HG02884 (cell line): ENCODE measurements around the gene CCDC40.
"Not testable (repeated sequence)": the region's sequence is repeated elsewhere in the genome, so short reads cannot be mapped to it uniquely, and the experiment has no call there.

ENCODE experiments used
- ATAC-seq: cut with Tn5 transposase; IDR thresholded peaks from one replicate; pipeline ENCODE4 v1.9.1; 2021; ENCODE audit warnings: mild to moderate bottlenecking, moderate library complexity; ENCODE audit not compliant: unreplicated experiment

Gene CCDC40

DNA sequence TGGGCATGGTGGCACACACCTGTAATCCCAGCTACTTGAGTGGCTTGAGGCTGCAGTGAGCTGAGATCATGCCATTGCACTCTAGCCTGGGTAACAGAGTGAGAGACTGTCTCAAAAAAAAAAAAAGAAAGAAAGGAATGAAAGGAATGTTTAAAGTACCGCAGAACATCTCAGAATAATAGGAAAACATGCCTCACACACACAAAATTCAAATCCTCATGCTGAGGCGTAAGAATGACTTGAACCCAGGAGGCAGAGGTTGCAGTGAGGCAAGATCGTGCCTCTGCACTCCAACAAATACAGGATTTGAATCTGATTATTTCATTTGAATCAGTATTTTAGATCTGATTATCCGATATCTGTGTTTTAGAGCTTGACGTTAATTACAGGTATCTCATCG lies 43.6 kb downstream of the CCDC40 start:
- ATAC-seq: no peak

DNA sequence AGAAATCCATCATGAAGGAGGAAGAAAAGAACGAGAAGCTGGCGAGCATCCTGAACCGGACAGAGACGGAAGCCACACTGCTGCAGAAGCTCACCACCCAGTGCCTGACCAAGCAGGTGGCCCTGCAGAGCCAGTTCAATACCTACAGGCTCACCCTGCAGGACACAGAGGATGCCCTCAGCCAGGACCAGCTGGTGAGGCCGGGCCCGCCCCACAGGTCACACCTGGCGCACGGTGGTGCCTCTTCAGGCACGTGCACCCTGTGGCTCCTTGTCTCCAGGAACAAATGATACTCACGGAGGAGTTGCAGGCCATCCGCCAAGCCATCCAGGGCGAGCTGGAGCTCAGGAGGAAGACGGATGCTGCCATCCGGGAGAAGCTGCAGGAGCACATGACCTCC lies 45.2 kb downstream of the CCDC40 start:
- no peak for ATAC-seq

DNA sequence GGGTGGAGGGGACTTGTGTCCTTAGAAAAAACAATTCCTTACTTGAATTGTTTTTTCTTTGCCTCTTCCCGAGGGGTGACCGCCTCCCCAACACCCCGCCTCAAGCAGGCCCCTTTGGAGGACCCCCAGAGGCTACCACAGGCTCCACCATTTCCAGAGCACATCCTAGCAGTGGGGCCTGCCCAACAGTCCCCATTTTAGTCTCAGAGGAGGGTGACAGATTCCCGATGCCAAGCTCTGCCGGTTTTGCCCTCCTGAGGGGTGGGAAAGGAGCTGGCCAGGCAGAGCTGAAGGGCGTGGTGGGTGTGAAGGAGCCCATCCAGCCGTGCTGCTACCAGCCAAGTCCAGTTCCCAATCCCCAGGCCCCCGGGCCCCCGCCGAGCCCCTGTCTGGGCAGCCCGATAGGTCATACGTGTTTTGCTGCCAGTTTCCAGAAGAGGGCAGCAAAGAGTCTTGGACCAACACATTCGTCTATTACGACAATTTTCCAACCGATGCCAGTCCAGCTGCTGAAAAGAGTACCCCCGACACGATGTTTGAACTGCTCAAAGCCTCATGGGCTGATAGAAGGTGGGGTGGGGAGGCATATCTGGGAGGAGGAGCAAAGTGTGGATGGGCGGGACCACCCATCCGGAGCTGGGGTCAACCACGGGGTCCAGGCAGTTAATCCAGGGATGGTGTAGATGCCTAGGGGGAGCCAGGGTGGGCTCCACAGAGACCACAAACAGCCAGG lies 46.1 kb downstream of the CCDC40 start:
- ATAC-seq: no peak

DNA sequence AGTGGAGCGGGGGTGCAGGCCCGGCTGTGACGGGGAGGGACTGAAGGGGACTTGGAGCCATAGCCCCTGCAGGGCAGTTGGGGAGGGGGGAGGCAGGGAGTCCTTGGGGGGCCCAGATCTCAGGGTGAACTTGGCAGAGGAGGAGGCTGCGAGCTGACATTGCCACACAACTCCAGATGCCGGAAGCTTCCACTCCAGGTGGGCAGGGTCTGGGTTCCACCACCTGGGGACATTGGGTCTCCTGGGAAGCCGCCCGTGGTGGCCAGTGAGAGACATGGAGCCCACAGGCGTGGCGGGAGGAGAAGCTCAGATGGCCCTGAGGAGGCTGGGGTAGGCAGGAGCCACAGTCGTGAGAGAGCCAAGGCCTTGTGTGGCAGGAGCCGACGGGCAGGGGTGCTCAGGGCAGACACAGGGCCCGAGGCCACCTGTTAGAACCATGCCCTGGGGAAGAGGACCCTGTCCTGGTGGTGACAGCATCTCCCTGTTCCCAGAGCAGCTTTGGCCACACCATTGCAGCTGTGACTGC lies 46.8 kb downstream of the CCDC40 start:
- no peak for ATAC-seq

DNA sequence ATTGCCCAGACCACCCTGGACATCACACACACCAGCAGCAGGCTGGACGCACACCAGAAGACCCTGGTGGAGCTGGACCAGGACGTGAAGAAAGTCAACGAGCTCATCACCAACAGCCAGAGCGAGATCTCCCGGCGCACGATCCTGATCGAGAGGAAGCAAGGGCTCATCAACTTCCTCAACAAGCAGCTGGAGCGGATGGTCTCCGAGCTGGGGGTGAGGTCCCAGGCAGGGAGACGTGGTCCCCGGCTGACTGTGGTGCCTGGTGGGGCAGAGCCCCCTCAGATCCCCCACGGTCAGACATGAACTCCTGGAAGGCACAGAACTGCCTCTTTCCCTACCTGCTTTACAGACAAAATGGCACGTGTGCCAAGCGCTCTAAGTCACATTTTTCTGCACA lies 48.3 kb downstream of the CCDC40 start:
- no peak for ATAC-seq

DNA sequence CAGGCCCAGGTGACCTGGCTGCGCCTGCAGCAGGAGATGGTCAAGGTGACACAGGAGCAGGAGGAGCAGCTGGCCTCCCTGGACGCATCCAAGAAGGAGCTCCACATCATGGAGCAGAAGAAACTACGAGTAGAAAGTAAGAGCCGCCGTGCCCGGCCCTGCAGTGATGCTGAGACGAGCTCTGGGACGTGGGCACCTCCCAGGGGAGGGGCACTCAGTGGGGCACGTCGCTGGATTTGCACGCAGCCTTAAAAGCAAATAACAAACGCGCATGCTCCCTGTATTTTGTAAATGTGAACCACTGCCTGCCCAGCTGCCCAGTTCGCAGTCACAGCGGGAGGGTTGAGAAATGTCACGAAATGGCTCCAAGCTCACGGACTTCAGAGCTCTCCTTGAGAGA lies 49.6 kb downstream of the CCDC40 start:
- ATAC-seq: no peak

DNA sequence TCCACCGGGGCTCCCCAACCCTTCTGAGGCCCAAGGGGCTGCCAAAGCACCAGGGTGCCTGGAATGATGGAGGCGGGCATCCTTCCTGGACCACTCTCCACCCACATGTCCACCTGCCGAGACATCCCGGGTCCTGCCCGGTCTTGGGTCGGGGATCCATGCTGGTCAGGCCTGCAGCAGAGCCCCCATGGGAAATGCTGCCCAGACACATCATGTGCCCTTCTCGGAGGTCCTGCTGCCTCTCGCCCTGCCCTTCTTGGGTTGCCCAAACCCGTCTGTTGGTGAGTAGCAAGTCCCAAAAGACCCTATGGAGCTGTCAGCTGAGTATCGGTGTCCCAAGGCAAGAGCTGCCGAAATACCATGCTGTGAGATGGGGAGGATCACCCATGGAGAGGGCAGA lies 50.2 kb downstream of the CCDC40 start:
- no peak for ATAC-seq

DNA sequence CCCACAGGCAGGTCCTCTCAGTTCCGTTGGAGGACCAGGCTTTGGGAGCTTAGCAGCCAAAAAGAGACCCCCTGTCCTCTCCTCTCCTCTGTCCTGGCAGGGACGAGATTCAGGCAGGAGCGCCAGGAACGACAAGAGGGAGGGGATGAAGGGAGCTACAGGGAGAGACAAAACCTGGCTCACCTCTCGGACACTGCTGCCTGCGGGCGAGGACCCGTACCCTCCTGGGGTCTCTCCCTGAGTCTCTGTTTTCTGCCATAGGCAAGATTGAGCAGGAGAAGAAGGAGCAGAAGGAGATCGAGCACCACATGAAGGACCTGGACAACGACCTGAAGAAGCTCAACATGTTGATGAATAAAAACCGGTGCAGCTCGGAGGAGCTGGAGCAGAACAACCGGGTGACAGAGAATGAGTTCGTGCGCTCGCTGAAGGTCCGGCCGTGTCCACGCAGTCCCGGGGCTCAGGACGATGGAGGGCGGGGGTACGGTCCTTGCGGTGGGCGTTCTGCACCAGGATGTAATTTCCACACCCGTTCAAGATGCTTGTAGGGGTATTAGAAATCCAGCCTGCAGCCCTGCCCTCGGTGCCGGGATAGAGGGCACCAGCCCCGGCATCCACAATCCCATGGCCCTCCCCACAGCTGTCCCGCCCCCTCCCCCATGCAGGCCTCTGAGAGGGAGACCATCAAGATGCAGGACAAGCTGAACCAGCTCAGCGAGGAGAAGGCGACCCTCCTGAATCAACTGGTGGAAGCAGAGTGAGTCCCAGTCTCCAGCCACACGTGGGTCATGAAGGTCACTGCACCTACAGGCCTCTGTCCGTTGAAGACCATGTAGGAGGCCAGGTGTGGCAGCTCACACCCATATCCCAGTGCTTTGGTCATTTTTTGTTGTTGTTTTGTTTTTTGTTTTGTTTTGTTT lies 51.2 kb downstream of the CCDC40 start:
- no peak for ATAC-seq

DNA sequence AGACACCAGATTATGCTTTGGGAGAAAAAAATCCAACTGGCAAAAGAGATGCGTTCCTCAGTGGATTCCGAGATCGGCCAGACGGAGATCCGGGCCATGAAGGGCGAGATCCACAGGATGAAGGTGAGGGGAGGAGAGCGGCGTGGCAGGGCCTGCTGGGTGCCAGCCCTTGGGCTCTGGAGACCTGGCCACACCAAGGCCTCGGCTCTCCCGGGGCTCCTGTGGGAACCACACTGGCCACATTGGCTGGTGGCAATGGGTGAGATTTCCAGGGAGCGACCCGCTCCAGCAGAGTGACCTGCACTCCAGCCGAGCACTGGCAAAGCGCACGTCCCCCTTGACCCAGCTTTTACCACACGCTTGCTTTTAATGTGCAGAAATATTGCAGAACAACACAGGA lies 53.3 kb downstream of the CCDC40 start:
- no peak for ATAC-seq

DNA sequence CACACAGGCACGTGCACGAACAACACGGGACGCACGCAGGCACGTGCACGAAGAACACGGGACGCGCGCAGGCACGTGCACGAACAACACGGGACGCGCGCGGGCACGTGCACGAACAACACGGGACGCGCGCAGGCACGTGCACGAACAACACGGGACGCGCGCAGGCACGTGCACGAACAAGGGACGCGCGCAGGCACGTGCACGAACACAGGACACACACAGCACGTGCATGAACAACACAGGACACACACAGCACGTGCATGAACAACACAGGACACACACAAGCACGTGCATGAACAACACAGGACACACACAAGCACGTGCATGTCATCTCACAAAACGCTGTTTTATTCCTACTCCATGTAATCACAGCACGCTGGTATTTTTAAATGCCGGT lies 53.7 kb downstream of the CCDC40 start:
- ATAC-seq: not testable (repeated sequence)

DNA sequence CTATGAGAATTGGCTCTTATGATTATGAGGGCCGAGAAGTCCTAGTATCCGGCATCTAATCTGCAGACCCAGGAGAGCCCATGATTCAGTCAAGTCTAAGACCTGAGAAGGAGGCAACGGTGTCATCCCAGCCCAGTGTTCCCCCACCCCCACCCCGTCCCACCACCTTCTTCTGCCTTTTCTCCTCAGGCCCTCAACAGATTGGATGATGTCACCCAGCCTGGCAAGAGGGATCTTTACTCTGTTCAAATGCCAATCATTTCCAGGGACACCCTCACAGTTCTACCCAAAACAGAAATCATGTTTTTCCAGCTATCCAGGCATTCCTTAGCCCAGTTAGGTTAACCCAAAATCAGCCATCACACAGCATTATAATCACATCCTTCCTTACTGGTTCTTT lies 54.9 kb downstream of the CCDC40 start:
- no peak for ATAC-seq

DNA sequence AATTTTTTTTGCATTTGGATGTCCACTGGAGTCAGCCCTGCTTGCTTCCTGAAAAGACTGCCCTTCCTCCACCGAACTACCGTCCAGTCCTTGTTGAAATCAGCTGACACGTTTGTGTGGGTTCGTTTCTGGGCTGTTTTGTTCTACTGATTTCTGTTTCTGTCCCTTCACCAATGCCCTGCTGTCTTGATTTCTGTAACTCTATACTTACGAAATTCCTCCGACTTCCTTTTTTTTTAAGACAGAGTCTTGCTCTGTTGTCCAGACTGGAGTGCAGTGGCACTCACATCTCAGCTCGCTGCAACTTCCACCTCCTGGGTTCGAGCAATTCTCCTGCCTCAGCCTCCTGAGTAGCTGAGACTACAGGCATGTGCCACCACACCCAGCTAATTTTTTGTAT lies 56.5 kb downstream of the CCDC40 start:
- ATAC-seq: no peak

DNA sequence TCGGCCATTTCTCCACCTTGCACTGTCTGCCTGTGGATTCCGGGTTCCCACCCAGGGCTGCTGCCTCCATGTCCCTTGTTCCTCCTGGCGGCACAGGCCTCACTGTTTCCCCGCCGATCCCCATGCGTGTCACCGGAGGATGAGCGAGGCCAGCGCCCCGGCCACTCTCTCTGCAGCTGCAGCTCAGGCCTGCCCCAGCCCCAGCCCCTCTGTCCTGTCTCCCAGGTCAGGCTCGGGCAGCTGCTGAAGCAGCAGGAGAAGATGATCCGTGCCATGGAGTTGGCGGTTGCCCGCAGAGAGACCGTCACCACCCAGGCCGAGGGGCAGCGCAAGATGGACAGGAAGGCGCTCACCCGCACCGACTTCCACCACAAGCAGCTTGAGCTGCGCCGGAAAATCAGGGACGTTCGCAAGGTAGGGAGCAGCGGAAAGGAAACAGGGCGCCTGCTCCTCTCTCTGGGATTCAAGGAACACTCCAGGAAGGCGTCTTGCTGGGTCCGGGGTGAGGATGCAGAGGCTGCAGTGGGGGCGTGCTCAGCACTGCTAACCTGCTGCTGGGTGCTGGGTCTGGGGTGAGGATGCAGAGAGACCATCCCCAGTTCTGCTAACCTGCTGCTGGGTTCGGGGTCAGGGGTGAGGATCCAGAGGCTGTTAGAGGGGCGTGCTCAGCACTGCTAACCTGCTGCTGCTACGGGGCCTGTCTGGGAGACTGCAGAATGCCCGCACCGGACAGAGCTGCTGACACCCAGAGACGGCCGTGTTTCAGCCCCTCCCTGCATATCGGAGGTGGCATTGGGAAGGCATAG lies 58.8 kb downstream of the CCDC40 start:
- no peak for ATAC-seq

DNA sequence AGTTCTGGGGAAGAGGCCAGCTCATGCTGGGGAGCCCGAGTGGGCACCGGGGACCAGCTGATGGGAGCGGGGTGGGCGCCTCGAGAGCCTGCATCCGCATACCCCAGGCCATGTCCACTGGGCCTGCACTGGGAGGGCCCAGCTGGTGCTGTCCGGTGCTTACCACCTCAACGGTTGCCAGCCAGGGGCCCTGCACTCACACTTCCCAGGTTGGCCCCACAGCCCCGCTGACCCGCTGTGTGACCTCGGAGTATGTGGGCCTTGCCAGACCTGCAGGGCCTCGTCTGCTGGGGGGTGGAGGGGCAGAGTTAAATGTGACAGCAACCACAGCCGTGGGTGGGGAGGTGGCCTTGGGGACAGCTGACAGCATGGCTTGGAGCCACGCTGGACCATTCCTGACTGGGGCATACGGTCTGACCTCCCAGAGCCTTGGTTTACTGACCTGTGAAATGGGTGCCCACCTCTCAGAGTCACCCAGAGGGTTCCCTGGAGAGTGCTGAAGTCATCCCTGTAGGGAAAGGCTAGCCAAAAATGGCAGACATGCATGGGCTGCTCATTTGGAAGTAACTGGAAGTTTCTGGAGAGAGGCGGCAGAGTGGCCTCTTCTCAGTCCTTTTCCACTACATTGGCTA lies 59.5 kb downstream of the CCDC40 start:
- ATAC-seq: no peak

DNA sequence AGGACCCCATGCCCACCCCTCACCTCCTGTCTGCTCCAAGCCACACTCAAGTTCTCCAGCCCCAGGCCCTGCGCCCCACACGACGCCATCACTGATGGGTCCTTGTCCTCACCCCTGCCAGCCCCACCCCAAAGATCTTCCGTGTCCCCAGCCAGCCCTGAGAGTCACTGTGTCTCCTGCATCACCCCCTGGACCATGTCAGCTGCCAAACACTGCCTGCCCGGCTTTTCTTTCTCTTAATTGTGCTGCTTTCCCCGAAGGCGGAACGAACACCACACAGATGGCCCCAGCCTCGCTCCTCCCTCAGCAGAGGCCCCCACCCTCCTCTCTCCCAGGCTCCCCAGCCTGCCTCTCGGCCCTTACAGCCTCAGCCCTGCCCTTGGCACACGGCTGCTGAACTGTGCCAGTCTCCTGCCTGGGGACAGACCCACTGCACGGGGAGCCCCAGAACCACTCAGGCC lies 60.1 kb downstream of the CCDC40 start:
- no peak for ATAC-seq

DNA sequence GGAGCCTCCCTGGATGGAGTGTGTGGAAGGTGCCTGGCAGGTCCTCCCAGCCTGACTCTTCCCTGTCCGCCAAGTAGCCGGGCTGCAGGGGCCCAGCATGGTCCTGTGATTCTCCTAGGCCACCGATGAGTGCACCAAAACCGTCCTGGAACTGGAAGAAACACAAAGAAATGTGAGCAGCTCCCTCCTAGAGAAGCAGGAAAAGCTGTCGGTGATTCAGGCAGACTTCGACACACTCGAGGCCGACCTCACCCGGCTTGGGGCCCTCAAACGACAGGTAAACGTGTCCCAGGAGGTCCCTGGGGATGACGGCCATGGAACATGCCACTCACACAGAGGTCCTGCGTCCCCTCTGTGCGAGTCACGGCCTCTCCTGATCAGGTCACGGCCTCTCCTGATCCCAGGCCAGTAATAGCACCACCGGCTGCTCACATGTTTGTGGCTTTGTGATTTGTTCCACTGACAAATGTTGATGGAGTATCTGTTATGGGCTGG lies 60.7 kb downstream of the CCDC40 start:
- no peak for ATAC-seq

DNA sequence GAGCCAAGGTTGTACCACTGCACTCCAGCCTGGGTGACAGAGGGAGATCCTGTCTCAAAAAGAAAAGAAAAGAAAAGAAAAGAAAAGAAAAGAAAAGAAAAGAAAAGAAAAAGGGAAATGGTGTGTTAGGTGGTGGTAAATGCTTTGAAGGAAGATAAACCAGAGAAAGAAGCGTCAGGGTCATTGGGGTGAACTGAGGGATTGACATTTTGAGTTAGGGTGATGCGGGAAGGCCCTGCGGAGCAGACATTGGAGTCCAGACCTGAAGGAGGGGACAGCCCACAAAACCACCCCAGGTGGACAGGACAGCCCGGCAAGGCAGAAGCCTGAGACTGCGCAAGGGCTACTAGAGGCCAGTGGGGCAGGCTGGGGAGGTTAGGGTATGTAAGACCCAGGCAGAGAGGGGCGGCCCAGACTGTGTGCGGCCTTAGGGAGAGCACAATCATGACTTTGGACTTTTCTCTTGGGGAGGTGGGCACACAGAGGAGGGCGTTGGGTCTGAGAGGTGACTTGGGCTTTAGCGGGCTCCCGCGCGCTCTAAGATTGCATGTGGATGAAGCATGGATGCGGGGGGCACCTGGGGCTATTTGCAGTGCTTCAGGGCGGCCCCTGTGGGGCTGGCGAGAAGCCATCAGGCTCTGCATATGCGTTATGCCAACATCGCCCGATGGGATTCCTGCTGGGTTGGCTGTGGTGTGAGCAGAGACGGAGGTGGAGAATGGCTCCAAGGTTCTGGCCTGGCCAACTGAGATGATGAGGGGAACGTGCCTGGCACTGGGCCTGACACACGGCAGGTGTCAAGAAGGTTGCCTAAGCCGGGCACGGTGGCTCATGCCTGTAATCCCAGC lies 61.6 kb downstream of the CCDC40 start:
- ATAC-seq: no peak

DNA sequence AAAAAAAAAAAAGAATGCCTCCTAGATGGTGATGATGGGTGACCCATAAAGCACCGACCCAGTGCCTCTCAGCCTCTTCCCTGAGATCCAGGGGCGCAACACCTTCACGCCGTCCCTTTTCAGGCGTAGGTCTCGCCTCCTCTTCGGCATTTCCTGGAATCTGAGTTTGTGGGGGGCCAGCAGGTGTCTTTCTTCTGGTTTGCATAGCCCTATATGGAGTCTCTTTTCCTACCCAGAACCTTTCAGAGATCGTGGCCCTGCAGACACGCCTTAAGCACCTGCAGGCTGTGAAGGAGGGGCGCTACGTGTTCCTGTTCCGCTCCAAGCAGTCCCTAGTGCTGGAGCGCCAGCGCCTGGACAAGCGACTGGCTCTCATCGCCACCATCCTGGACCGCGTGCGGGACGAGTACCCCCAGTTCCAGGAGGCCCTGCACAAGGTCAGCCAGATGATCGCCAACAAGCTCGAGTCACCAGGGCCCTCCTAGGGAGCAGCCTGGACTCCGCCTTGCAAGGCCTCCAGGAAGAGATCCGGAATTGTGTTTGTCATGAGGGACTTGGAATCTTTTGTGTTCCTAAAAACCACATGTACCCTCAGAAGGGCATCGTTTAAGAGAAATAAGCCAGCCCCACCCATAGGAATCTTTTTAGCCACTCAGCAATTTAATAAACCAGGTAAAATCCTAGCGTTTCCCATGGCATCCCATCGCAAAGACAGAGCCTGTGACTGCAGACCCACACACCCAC lies 63.0 kb downstream of the CCDC40 start:
- no peak for ATAC-seq

DNA sequence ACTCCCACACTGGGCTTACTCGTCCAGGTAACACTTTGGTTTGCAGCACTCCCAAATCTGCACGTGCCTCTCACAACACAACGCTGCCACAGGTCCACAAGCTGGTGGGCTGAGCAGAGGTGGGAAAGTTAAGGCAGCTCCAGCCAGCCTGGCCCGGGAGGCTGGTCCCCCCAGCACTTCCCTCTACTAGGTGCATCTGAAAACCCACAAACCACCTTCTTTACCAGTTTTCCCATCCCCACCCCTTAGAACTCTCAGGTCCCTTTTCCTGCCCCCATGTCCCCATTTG lies 63.5 kb downstream of the CCDC40 start:
- no peak for ATAC-seq
